K562 (cell line): ENCODE data around the gene KLF1. TPM values are rescaled to one million over a fixed set of nuclear protein-coding genes. Genes with fewer than 3 reads are reported as not detected.

Experiments
- CAMTA2 ChIP-seq: fragments of 250-450 bp; sonication (Bioruptor Pico); conservative IDR thresholded peaks from 2 replicates; pipeline ENCODE4 v1.5.1; 2022
- JUND ChIP-seq, 2 experiments: IDR thresholded peaks; 2 replicates in 1 of 2; 3 replicates in 1 of 2; pipeline ENCODE4 v1.6.1; 2011; ENCODE audit warnings: borderline replicate concordance in 2 of 2, low read depth in 2 of 2, low read length in 2 of 2, improper control_type of control experiment in 1 of 2, missing biosample characterization in 1 of 2, missing genetic modification characterization in 1 of 2, missing genetic modification reagents in 1 of 2
- MAFF ChIP-seq: IDR thresholded peaks from 2 replicates; pipeline ENCODE4 v1.6.1; 2012; ENCODE audit warnings: low read length, improper control_type of control experiment
- MEIS2 ChIP-seq: fragments of 450-650 bp; IDR thresholded peaks from 2 replicates; pipeline ENCODE4 v1.6.1; 2014; ENCODE audit warnings: mild to moderate bottlenecking; ENCODE audit not compliant: partially characterized antibody
- MYNN ChIP-seq, 2 experiments: sonication (generic); formaldehyde crosslinking in 1 of 2; IDR thresholded peaks; 2 replicates each; pipeline versions ENCODE4 v1.5.0 to v1.6.1; 2016 to 2020; ENCODE audit warnings: antibody characterized with exemption in 1 of 2, missing genetic modification reagents in 1 of 2
- NCOA2 ChIP-seq, 2 experiments: fragments of 450-650 bp; IDR thresholded peaks; 2 replicates each; pipeline ENCODE4 v1.6.1; 2018; ENCODE audit warnings: mild to moderate bottlenecking in 2 of 2, moderate library complexity in 1 of 2; ENCODE audit not compliant: partially characterized antibody in 2 of 2
- NFYB ChIP-seq: IDR thresholded peaks from 2 replicates; pipeline ENCODE4 v1.6.1; 2011; ENCODE audit warnings: mild to moderate bottlenecking, moderate library complexity; ENCODE audit not compliant: insufficient read length; ENCODE audit errors: extremely low read depth
- NONO ChIP-seq, 2 experiments: fragments of 200-400 bp in 1 of 2; fragments of 450-650 bp in 1 of 2; formaldehyde crosslinking in 1 of 2; IDR thresholded peaks; 2 replicates each; pipeline ENCODE4 v1.6.1; 2017; ENCODE audit warnings: low read depth in 2 of 2, mild to moderate bottlenecking in 2 of 2, moderate library complexity in 2 of 2, low read length in 1 of 2
- PYGO2 ChIP-seq: fragments of 450-650 bp; IDR thresholded peaks from 2 replicates; pipeline ENCODE4 v1.6.1; 2016; ENCODE audit warnings: mild to moderate bottlenecking, missing genetic modification characterization, moderate library complexity, missing compliant biosample characterization
- RAD21 ChIP-seq, 2 experiments: fragments of 250-450 bp in 1 of 2; fragments of 450-650 bp in 1 of 2; sonication (Bioruptor Pico) in 1 of 2; formaldehyde crosslinking in 1 of 2; IDR thresholded peaks in 1 of 2; conservative IDR thresholded peaks in 1 of 2; 2 replicates each; pipeline versions ENCODE4 v1.4.0 to v1.8.0; 2020 to 2022; ENCODE audit warnings: mild to moderate bottlenecking in 2 of 2, moderate library complexity in 1 of 2
- RAD51 ChIP-seq: fragments of 450-650 bp; IDR thresholded peaks from 2 replicates; pipeline ENCODE4 v1.7.1; 2016; ENCODE audit warnings: low read depth, mild to moderate bottlenecking, borderline replicate concordance
- RBFOX2 ChIP-seq: fragments of 200-400 bp; formaldehyde crosslinking; IDR thresholded peaks from 2 replicates; pipeline ENCODE4 v1.6.1; 2017; ENCODE audit warnings: low read depth, mild to moderate bottlenecking, low read length, moderate library complexity
- ZMIZ1 ChIP-seq, 2 experiments: fragments of 150-350 bp in 1 of 2; IDR thresholded peaks; 2 replicates each; pipeline ENCODE4 v1.6.1; 2012 to 2016; ENCODE audit warnings: low read depth in 2 of 2, low read length in 2 of 2, mild to moderate bottlenecking in 1 of 2, moderate library complexity in 1 of 2
- ZNF133 ChIP-seq: fragments of 250-450 bp; sonication (Bioruptor Pico); IDR thresholded peaks from 2 replicates; pipeline ENCODE4 v1.4.0; 2020; ENCODE audit warnings: mild to moderate bottlenecking
- ZNF41 ChIP-seq: fragments of 250-450 bp; sonication (Bioruptor Pico); conservative IDR thresholded peaks from 2 replicates; pipeline ENCODE4 v1.4.0; 2020; ENCODE audit warnings: mild to moderate bottlenecking
- polyA plus RNA-seq, 8 experiments: library from polyadenylated mRNA; depleted of rRNA in 4 of 8; stranded (reverse) in 5 of 8; unstranded in 3 of 8; fragments of >200 nt; fragmentation: Nextera tagmentation in 2 of 8; fragmentation: Illumina TruSeq in 1 of 8; extraction: Ambion mirVana in 2 of 8; extraction: Trizol in 1 of 8; gene quantifications; 2 replicates each; pipeline versions ENCODE4 v1.2.1 to v1.2.3, GENCODE V29; 2011 to 2014; ENCODE audit warnings: inconsistent platforms in 1 of 8, missing spikeins in 1 of 8
- total RNA-seq, 7 experiments: library from RNA; depleted of rRNA in 6 of 7; stranded (reverse); fragments of >200 nt in 6 of 7; fragmentation: Illumina TruSeq in 2 of 7; extraction: Trizol in 2 of 7; gene quantifications; 2 replicates each; pipeline versions ENCODE4 v1.2.1 to v1.2.3, GENCODE V29; 2011 to 2021; ENCODE audit warnings: low replicate concordance in 1 of 7
- TF ChIP-seq, protein P1 (sequence below): fragments of 250-450 bp; sonication (Bioruptor Pico); IDR thresholded peaks from 2 replicates; pipeline ENCODE4 v1.4.0; 2020; ENCODE audit warnings: mild to moderate bottlenecking, moderate library complexity
- TF ChIP-seq, protein P2 (sequence below): sonication (generic); formaldehyde crosslinking; IDR thresholded peaks from 2 replicates; pipeline ENCODE4 v1.8.0; 2023; ENCODE audit warnings: mild to moderate bottlenecking, missing genetic modification reagents

Gene KLF1
- total and polyA plus RNA-seq, 9 of the 15 experiments (the other 6 are each of a cell fraction or from before 2014, with no cell fraction given): 8.4 to 163 (median 47.3) TPM

DNA sequence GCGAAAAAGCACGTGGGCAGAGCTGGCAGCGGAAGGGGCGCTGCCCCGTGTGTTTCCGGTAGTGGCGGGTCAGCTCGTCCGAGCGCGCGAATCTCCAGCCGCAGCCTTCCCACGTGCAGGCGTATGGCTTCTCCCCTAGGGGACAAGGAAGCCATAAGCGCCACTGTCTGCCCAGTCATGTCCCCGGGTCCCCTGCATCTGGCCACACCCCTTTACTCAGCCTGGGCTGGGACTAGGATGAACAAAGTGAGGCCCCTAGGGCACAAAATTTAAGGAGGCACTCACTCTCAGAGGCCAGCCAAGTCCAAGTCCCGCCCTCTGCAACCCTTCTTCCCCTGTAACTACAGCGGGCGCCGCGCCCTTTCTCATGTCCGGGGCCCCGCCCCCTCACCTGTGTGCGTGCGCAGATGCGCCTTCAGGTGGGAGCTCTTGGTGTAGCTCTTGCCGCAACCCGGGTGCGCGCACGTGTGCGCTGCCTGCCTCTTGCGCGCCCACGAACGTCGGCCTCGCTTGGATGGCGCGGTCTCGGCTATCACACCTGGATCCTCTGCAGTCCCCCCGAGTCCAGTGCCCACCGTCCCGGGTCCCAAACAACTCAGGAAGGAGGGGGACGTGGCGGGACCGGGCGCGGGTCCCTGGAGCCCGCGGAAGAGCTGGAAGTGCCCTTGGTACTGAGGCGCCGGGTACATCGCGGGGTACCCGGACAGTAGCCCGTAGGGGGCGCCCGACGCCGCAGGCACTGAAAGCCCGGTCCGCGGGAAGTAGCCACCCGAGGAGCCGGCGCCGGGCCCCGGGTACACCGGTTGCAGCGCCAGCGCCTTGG is 1.9 kb downstream of the KLF1 start (continued):
- TF ChIP-seq NCOA2 (IDR thresholded peaks at IDR 0.05; ENCODE audit: partially characterized antibody in 2 of 2): no peak
- no peak for TF ChIP-seq MAFF
- TF ChIP-seq ZNF133 (CRISPR knock-in tag): no peak
- TF ChIP-seq CAMTA2 (CRISPR knock-in tag): 0 out of 2 replicates have a peak, but pooled peaks have one; percentile 36
- peak; percentile 63 to 64 for TF ChIP-seq RAD21 (CRISPR knock-in tag; conservative IDR thresholded peaks at IDR 0.05 in 1 of 2, IDR thresholded peaks at IDR 0.05 in 1 of 2)
- TF ChIP-seq JUND (IDR thresholded peaks at IDR 0.05; ENCODE audit: borderline replicate concordance, low read depth, low read length): 0 out of 2 replicates have a peak, but pooled peaks have one; percentile 3
- no peak; the same call in 2 of the 3 replicates for TF ChIP-seq JUND (tag; IDR thresholded peaks at IDR 0.05; ENCODE audit: borderline replicate concordance, low read depth, low read length)
- TF ChIP-seq ZNF41 (CRISPR knock-in tag): no peak
- TF ChIP-seq, protein P1, sequence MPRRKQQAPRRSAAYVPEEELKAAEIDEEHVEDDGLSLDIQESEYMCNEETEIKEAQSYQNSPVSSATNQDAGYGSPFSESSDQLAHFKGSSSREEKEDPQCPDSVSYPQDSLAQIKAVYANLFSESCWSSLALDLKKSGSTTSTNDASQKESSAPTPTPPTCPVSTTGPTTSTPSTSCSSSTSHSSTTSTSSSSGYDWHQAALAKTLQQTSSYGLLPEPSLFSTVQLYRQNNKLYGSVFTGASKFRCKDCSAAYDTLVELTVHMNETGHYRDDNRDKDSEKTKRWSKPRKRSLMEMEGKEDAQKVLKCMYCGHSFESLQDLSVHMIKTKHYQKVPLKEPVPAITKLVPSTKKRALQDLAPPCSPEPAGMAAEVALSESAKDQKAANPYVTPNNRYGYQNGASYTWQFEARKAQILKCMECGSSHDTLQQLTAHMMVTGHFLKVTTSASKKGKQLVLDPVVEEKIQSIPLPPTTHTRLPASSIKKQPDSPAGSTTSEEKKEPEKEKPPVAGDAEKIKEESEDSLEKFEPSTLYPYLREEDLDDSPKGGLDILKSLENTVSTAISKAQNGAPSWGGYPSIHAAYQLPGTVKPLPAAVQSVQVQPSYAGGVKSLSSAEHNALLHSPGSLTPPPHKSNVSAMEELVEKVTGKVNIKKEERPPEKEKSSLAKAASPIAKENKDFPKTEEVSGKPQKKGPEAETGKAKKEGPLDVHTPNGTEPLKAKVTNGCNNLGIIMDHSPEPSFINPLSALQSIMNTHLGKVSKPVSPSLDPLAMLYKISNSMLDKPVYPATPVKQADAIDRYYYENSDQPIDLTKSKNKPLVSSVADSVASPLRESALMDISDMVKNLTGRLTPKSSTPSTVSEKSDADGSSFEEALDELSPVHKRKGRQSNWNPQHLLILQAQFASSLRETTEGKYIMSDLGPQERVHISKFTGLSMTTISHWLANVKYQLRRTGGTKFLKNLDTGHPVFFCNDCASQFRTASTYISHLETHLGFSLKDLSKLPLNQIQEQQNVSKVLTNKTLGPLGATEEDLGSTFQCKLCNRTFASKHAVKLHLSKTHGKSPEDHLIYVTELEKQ (CRISPR knock-in tag): no peak
- TF ChIP-seq MEIS2: peak; percentile 50
- TF ChIP-seq PYGO2 (tag): no peak
- no peak; a peak in 1 of 4 replicates for TF ChIP-seq ZMIZ1 (IDR thresholded peaks at IDR 0.05; ENCODE audit: low read depth in 2 of 2, low read length in 2 of 2)
- TF ChIP-seq, protein P2, sequence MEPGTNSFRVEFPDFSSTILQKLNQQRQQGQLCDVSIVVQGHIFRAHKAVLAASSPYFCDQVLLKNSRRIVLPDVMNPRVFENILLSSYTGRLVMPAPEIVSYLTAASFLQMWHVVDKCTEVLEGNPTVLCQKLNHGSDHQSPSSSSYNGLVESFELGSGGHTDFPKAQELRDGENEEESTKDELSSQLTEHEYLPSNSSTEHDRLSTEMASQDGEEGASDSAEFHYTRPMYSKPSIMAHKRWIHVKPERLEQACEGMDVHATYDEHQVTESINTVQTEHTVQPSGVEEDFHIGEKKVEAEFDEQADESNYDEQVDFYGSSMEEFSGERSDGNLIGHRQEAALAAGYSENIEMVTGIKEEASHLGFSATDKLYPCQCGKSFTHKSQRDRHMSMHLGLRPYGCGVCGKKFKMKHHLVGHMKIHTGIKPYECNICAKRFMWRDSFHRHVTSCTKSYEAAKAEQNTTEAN: peak; percentile 75; the same call in 1 of the 2 replicates
- peak in 1 of 2 experiments; percentile 46; a peak in 1 of 4 replicates for TF ChIP-seq NONO (IDR thresholded peaks at IDR 0.05; ENCODE audit: low read depth in 2 of 2, low read length in 1 of 2)
- peak; percentile 94 for TF ChIP-seq RBFOX2
- no peak for TF ChIP-seq NFYB
- no peak for TF ChIP-seq RAD51
- TF ChIP-seq MYNN (IDR thresholded peaks at IDR 0.05): peak; percentile 76
- no peak for TF ChIP-seq MYNN (CRISPR knock-in tag; IDR thresholded peaks at IDR 0.05)
